ENCODE results near the gene MKNK2.
"Not testable (repeated sequence)": the region's sequence is repeated elsewhere in the genome, so short reads cannot be mapped to it uniquely, and the experiment has no call there.

MKNK2 gene

DNA sequence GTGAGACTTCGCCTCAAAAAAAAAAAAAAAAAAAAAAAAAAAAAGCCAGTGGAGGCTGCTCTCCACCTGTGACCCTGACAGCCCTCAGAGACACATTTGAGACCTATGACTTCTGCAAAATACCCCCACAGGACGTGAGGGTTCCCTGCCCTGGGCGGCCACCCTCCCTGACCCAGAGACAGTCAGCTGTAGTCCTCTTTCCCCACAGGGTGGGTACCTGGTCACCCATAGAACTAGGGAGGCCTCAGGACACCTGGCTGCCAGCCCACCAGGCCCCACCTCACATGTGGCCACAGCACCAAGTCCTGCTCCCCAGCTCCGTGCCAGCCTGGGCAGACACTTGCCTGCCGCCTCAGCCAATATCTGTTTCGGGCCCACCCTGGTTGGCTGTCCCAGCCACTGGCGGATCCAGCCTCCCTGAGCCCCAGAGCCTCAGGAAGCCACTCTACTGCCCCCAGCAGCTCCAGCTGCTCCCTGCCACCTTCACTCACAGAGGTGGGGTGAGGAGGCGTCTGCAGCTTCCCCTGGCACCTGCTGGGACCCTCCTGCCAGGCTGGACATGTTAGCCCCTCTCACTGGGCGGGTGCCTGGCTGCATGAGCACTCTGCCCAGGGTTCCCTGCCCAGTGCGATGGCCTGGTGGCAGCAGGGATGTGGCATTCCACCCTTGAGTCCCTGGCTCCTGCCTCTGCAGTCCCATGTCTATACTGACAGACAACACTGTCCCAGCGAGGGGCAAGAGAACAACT lies 6.9 kb downstream of the MKNK2 start:
- no peak for DNase-seq (ENCODE audit: low spot score)

- DNase-seq (ENCODE audit: low spot score) = no peak
Measured at GRCh38 chr19:2043251-2043641, 7.8 kb downstream of the MKNK2 start.

GRCh38 chr19:2042485-2043250 lies 8.4 kb downstream of the MKNK2 start:
- no peak for DNase-seq (ENCODE audit: low spot score)

- DNase-seq (ENCODE audit: low spot score) = peak; percentile 86
Measured at GRCh38 chr19:2041683-2042484, 9.2 kb downstream of the MKNK2 start.

GRCh38 chr19:2041433-2041682 lies 9.7 kb downstream of the MKNK2 start:
- DNase-seq (ENCODE audit: low spot score) = no peak

- DNase-seq (ENCODE audit: low spot score) = no peak
Measured at GRCh38 chr19:2040647-2041432, 10.2 kb downstream of the MKNK2 start.

DNA sequence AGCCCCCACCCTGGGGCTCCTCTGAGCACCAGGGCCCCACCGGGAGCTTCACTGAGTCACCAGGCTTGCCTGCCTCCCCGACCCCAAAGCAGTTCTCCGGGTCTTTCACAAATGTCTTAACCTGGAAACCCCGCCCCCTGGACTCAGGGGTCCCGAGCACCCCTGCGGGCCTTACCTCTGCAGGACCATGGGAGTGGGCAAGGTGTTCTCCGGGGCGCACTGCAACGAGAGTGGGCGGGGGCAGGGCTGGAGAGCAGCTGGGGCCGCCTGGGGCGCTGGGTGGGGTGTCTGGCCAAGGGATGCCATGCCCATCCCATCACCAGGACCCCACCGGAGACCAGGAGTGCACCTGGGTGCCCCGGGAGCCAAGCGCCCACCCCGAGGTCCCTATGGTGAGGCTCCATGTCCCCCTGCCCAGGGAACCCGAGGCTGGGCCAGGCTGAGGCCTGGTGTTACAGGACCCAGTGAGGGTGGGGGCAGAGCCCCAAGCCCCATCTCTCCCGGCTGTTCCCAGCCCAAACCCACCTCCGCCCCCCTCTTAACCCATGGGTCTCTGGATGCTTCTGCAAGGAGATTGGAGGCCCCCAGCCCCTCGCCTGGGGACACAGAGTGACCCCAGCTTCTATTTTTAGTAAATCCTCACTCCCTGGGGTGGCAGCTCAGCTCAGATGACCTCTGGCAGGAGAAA lies 10.9 kb downstream of the MKNK2 start:
- no peak for DNase-seq (ENCODE audit: low spot score)

DNA sequence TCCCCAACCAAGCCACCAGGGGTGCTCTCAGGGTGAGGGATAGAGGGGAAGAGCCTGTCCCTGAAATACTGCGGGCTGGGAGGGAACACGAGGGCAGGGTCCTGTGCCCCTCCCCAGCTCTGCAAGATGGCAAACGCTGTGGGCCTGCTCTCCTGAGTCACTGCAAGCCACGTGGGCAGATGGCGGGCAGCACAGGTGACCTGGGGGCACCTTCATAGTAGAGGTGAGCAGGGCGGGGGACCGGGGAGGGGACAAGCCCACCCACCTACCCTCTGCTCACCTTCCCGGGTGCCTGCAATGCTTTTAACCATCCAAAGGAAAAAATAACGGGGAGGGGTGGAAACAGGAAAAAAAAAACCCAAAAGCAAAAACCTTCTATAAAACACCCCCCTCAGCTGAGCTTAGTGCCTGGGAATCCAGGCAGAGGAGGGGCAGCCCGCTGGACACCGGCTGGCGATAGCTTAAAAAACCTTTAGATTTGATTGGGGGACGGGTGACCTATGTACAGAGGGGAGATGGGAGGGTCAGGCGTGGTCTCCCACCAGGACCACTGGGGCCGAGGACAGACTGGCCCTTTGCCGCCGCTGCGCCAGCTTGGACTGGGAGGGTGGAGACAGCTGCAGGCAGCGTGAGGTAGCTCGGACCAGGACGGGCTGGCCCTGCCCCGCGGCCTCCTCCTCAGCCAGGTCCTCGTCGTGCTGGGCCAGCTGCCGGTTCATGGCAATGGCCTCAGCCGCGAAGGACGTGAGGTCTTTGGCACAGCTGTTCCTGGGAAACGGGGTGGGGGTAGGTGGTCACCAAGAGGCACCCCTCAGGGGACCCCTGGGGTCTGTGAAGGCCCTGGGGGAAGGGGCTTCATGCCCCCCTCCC lies 11.7 kb downstream of the MKNK2 start:
- DNase-seq (ENCODE audit: low spot score) = no peak

GRCh38 chr19:2038284-2039088 lies 12.6 kb downstream of the MKNK2 start:
- no peak for DNase-seq (ENCODE audit: low spot score)

DNA sequence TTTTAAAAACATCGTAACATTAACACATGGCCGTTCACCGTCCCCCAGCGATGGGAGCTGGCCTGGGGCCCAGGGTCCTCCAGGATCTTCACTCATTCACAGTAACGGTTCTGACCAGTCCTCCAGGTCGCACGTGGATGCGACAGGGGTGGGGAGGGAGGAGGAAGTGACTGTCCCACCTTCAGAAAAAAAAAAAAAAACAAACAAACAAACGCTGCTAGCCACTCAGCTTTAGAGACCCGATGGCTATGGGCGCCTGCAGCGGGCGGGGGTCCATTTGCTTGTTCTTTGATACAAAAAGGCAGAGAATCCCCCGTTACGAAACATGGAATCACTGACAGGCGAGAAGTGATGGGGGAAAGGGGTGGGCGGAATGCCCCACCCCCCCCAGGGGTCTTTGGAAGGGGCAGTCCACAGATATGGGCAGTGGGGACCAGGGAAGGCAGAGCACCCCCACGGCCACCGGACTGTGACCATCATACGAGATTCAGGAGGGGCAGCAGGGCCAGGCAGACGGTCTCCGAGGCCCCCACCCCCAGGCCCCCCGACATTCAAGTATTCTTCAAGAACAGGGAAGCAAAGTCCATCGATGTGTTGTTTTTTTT lies 13.3 kb downstream of the MKNK2 start:
- DNase-seq (ENCODE audit: low spot score) = no peak

- DNase-seq (ENCODE audit: low spot score) = no peak
Measured at GRCh38 chr19:2036424-2036823, 14.6 kb downstream of the MKNK2 start.

- no peak for DNase-seq (ENCODE audit: low spot score)
Measured at GRCh38 chr19:2035590-2035991, 15.5 kb downstream of the MKNK2 start.

DNA sequence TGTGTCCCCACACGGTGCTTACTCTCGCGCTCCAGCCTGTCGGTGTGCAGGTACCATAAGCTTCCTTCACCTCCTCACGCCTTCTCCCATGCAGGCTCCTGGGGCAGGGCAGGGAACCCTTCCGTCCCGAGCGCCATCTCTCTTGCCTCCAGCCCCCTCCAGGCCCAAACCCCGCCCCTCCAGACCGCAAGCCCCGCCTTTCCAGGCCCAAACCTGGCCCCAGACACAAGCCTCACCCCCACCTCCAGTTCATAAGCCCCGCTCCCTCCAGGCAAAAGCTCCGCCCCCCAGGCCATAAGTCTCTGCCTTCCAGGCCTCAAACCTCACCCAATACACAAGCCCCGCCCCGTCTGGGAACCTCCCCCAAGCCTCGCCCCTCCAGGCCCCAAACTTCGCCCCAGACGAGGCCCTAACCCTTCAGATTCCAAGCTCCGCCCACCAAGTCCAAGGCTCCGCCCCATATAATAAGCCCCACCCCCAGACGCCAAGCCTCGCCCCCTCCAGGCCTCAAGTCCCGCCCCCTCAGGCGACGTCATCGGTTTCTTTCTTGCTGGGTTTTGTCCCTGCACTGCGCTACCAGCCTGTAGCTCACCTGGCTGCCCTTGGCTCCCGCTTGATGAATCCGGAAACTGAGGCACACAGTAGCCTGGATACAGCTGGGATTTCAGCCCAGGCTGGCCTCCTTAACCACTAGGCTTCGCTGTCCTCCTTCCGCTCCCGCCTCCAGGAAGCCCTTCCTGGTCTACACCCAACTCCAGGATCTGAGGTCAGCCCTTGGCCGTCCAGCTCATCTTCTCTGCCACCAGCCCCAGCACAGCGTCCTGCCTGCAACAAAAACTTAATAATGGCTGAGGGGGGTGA lies 16.1 kb downstream of the MKNK2 start:
- DNase-seq (ENCODE audit: low spot score) = peak; percentile 70

DNA sequence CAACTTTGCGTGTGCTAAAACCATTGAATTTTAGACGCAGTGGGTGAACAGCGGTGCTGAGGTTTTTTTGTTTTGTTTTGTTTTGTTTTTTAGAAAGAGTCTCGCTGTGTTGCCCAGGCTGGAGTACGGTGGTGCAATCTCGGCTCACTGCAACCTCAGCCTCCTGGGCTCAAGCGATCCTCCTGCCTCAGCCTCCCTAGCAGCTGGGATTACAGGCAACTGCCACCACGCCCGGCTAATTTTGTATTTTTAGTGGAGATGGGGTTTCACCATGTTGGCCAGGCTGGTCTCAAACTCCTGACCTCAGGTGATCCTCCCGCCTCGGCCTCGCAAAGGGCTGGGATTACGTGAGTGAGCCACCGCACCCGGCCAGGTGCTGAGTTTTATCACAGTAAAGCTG lies 16.8 kb downstream of the MKNK2 start:
- not testable (repeated sequence) for DNase-seq (ENCODE audit: low spot score)

- no peak for DNase-seq (ENCODE audit: low spot score)
Measured at GRCh38 chr19:2033825-2034159, 17.3 kb downstream of the MKNK2 start.

- no peak for DNase-seq (ENCODE audit: low spot score)
Measured at GRCh38 chr19:2033115-2033824, 17.8 kb downstream of the MKNK2 start.

GRCh38 chr19:2032296-2032941 lies 18.6 kb downstream of the MKNK2 start:
- peak; percentile 91 for DNase-seq (ENCODE audit: low spot score)

All from SW480 (cell line).